Femur (tissue), 1 donor: ENCODE results near the gene SOX13.
"Not testable (repeated sequence)": the region's sequence is repeated elsewhere in the genome, so short reads cannot be mapped to it uniquely, and the experiment has no call there.

Experiments used
- DNase-seq: peaks from one replicate; pipeline ENCODE4 v3.0.0-alpha.2; 2017

Gene SOX13

DNA sequence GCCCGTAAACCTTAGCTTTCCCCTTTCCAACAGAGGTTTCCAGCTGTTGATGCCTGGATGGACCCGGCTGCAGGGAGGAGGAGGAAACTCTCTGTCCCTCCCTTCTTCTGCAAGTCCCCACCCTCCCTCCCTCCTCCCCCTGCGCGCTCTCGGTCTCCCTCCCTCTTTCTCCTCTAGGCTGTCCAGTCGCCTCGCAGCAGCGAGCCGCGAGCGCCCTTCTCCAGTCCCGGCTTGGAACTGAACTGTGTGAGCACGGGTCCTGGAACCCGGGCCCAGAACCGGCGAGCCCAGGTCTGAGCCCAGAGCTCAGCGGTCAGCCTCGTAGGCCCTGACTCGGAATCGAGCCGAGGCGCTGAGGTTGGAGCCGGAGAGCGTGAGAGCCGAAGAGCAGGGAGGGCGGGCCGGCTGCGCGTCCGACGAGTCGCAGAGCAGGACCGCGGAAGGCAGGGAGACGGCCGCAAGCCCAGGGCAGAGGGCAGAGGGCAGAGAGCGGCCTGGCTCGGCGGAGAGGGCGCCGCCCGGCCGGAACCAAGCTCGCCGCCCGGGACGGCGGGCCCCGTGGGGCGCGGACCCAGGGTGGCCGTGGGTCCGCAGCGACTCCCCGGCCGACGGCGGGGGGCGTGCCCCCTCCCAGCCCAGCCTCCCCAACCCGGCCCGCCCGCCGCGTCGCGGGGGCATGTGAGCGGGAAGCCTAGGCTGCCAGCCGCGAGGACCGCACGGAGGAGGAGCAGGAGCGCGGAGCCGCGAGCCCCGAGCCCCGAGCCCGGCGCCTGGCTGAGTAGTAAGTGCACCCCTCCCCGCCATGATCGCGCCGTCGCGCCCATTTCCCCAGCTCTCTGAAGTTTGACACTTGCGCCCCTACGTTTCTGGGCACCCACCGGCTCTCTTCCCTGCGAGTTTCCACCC is at the start of gene SOX13:
SOX13 (plus strand) TSS at position 185 of the 906 bp plus-strand sequence. CDS start 39,801 bp downstream, outside the sequence.
- DNase-seq: peak; percentile 92

DNA sequence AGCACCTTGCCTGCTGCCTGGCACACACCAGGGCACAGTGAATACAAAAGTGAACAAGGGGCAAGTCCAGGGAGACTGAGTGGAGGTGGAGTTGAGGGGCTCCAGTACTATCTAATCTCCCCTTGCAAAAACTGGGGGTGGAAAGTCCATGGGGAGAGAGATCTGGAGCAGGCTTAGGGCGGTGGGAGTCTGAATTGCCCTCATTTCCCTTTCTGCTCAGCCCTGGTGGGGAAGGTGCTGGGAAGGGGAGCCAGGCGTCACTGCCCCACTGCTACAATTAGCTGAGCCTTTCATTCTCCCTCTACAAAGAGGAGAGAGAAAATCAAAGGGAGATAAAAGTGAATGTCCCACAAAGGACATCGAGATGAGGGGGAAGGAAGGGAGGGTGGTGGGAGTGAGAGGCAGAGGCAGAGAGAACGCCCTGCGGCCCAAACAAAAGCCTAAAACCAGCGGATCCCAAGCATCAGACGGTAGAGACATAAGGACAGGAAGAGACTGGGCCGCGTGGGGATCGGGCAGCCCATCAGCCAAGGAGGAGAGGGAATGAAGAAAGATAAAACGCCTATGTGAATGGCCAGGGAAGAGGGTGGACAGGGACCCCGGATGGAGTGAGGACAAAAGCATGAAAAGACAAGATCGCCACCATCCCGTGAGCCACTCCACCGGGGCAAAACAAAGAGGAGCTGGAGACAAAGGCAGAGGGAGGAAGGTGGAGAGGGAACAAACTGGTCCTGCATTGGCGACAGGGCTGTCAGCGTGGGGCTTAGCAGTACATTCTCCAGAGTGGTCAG is 46.8 kb upstream of the SOX13 start:
- no peak for DNase-seq

DNA sequence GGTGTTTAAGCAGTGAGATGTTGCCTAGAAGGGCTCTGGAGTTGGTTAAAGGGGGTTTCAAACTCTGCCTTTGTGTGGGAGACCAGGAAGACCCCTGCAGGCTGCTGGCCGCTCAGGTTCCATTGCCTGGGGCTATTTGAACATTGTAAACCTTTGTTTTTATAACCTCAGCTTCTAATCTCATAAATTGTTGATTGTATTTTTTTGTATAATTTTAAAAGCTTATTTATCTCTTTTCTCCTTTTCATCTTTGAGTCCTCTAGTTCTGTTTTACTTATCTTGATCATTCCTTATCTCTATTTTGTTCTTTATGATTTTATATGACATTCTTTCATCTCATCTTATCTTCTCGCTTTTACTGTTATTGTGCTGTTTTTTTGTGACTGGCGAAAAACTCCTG is 45.5 kb upstream of the SOX13 start:
- DNase-seq: no peak

DNA sequence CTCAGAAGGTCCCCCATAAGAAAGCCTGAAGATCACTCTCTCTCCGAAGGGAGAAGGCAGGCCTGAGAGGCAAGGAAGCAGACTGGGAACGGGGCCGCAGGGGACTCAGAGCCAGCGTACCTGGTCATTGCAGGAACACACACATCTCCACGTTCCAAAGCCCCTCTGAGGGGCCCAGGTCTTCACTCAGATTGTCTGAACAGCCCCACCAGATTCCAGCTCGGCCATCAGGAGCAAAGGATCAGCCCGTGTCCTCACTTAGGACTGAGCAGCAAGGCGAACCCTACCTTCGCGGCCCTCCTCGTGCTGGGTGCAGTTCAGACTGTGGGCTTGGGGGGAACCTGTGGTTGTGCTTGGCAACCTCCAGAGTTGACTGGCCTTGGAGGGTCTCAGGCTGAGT is 43.9 kb upstream of the SOX13 start:
- DNase-seq: no peak

DNA sequence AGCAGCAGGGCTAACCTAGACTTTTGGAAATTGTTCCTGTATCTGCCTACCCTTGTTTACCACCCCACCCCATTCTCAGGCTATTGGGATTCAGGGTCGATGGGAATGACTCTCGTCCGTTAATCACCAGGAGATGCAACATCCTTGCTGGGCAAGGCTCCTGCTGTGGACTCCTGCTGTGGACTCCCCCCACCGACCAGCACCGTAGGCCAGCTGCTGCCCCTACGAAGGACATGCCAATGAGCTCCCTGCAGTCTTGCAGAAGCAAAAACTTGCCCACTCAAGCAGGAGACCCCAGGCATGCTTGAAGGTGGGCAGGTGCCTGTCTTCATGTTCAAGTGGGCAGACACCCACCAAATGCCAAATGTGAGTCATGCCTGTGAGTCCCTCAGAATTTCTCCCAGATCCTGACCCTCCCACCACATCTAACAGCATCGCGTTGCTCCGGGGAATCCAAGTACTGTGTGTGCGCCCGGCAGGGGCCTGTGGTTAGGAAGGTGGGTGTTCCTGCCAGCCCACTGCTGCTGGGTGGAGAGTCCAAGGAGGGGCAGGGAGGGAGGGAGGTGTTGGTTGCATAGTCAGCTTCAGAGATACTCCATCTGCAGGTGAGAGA is 41.7 kb upstream of the SOX13 start:
- no peak for DNase-seq

DNA sequence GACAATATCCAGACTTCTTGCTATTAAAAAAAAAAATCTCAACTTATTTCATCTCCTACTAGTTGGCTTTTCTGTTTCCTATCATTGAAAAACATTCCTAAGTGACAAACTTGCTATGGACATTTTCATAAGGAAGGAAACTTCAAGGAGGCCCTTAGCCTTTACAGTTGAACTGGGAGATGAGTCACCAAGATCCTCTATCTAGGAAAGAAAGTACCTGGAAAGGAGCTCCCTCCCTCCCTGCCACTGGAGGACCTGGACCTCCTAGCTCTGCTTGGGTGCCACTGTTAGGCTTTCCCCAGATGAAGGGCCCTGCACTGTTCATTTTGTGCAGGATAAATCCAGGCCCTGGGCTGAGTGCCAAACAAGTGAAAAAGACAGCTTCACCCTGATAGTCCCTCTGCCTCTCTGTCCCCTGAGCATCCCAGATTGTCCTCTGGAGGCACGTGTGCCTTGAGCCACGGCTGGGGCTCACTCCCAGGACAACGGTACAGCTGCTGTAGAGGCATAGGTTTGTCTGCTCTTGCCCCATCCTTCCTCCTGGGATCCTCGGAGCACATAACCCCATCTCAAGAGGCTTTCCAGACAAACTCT is 40.2 kb upstream of the SOX13 start:
- no peak for DNase-seq

DNA sequence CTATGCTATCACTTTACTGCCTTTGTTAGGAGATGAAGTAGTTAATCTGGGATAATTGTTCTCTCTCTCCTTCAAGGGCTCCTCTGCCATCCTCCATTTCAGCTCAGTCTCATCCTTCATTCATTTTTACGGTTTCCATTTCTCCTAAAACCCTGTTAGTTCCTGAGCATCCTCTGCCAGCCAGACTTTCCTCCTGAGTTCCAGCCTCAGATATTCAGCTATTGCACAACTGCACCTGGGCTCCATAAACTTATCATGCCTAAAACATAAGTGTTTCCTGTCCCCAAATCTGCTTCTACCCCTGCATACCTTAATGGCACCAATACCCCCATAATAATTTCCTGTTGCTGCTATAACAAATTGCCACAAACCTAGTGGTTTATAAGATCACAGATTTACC is 39.6 kb upstream of the SOX13 start:
- DNase-seq: no peak

DNA sequence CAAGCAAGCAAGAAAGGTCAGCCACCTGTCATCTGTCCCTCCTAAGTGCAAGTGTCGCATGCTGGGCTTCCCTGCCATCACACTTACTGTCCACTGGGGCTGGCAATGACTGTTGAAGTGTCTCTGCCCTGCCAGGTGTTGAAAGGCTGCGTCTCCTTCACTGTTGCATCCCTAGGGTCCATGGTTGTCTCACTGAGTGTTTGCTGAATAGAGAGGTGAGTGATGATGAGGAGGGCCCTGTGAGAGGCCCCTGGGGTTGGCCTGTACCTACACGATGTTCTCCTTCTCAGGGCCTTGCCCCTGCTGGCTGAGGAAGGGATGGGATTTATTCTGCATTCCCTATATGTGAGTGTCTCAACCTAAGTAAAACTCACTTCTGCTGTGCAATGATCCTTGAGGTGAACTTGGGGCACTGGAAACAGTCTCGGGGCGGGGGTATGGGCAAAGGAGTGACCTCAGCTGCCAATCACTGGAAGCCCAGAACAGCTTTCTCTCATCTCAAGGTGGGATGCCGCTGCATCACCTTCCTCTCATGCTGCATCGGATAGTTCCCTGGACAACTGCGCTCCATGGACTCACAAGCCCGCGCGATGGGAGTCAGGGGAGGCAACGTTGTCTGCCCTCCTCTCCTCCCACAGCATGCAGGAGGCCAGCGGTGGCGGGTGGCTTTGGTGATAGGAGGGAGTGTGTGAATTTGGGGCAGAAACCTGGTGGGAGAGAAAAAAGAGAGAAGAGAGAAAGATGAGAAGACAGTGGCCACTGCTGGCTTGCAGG is 35.8 kb upstream of the SOX13 start:
- DNase-seq: no peak

DNA sequence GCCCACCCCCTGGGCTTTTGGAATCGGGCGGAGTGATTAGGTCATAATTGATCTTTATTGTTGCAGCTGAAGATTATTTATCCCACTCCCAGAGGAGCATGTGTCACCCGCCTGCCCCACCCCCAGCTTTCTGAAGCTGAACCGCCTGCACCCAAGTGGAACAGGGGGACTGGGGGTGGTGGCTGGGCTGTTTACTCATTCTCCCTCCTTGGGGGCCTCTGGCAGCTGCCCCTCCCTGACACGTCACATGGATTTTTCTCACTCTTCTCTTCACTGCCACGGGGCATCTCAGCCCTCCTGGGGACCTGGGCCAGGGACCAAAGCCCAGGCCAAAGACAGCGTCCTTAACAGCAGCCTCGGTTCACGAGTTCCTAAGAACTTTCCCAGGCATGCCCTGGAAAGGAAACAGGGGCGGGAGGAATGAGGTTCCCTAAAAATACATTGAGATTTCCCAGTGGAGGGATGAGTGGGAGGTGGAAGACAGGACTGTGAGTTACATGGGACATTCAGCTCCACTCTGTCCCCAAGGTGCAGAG is 31.6 kb upstream of the SOX13 start:
- DNase-seq: no peak

DNA sequence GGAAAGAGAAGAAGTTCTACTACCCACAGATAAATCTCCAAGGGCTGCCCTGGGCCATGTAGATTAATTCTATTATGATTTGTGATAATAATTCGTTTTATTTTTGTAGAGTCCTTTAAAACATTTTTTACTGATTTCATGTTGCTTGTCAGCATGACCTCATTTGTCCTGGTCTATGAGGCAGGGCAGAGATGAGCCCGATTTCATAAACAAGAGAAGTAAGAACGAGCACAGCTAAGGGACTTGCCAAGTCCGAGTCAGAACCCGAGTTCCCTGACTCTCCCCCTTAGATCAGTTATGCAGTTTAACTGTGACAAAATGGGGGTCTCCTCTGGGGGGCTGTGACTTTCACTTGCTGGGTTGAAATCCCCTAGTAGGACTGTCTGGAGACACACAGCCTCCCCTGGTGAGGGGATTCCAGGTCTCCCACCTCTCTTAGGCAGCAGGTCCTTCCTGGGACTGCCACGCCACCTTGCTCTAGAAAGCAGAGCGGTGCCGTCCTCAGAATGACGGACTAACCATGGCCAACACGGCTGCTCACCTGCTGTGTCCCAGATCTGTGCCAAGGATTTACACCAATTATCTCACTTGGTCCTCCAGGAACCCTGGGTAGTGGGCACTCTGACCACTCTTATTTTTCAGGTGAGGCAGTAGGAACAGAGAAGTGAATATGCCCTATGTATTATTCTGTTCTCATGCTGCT is 31.0 kb upstream of the SOX13 start:
- no peak for DNase-seq

DNA sequence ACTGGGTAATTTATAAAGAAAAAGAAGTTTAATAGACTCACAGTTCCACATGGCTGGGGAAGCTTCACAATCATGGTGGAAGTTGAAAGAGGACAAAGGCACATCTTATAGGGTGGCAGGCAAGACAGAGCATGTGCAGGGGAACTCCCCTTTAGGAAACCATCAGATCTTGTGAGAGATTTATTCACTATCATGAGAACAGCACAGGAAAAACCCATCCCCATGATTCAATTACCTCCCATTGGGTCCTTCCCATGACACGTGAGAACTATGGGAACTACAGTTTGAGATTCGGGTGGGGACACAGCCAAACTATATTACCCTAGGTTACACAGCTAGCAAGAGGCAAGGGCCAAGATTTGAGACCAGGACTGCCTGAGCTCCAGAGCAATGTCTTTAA is 30.4 kb upstream of the SOX13 start:
- no peak for DNase-seq

DNA sequence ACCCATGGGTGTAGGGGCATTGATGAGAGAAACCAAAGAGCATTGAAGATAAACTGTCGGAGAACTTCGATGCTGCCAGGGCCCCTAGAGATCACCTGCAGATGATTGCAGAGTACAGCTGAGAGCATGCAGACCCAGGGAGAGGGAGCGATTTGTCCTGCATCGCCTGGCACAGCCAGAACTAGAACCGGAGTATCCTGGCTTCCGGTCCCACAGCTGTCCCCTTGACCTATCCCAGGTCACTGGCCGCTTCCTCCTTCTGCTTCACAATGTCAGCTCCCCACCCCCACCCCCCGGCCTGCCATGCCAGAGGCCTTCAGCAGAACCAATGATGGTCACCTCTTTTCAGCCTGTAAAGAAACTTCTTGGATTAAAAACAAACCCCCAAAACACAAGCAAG is 29.2 kb upstream of the SOX13 start:
- DNase-seq: no peak

DNA sequence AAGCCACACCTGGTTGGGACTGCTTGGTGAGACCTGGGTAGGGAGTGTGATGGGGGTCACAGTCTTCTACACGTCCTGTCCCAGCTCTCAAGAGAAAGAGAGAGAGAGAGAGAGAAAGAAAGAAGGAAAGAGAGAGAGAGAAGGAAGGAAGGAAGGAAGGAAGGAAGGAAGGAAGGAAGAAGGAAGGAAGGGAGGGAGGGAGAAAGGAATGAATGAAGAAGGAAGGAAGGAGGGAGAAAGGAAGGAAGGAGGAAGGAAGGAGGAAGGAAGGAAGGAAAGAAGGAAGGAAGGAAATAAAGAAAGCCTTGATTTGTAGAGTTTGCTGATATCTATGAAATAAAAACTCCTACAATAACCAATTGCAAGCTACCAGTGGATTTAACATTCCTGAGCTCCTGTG is 28.5 kb upstream of the SOX13 start:
- no peak for DNase-seq

DNA sequence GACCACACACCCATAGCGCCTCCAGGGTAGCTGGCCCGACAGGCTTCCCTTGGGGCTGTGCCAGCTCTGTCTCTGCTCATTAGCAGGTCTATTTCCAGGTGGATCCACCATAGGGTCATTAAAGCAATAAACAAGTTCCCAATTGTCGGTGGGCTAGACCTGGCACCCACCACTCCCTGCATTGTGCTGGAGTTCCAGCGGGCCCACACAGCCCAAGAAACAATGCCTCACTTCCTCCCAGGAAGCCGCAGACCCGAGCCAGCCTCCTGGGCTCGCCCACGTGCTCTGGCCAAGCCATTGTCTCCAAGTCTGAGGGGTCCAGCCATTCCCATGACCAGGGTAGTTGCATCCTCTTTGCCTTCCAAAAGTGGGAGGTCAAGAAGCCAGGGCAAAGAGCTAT is 27.5 kb upstream of the SOX13 start:
- no peak for DNase-seq

DNA sequence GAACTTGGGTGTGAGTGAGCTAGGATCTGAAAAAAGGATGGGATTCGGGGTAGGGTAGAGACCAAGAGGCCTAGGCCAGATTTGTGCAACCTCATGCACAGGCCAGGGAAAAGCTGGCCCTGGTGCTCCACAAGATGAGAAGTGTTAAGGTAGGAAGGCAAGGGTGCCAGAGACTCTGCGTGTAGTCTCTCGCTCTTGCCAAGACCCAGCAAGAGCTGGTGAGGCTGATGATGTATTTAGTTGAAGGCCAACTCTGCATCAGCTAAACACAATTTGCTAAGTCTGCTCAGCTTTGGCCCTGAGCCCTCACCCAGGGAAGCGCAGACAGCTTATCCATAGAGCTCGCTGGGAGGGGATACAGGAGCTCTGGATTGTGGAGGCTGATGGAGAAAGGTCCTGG is 26.6 kb upstream of the SOX13 start:
- no peak for DNase-seq

DNA sequence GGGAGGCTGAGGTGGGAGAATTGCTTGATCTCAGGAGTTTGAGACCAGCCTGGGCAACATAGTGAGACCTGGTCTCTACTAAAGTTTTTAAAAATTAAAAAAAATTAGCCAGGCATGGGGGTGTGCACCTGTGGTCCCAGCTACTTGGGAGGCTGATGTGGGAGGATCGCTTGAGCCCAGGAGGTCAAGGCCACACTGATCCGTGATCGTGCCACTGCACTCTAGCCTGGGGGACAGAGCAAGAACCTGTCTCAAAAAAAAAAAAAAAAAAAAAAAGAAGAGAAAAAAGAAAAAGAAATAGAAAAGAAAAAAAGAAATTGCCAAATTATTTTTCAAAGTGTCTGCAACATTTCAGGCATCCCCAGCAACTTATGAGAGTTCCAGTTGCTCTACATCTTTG is 24.1 kb upstream of the SOX13 start:
- DNase-seq: not testable (repeated sequence)

DNA sequence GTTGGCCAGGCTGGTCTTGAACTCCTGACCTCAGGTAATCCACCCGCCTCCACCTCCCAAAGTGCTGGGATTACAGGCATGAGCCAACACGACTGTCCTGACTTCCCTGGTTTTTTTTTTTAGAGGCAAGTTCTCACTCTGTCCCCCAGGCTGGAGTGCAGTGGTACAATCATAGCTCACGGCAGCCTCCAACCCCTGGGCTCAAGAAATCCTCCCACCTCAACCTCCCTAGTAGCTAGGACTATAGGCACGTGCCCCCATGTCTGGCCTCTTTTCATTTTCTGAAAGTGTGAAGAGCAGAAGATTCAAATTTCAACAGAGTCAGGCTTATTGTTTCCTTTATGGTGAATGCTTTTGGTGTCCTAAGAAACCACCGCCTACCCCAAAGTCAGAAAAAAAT is 21.7 kb upstream of the SOX13 start:
- DNase-seq: no peak

DNA sequence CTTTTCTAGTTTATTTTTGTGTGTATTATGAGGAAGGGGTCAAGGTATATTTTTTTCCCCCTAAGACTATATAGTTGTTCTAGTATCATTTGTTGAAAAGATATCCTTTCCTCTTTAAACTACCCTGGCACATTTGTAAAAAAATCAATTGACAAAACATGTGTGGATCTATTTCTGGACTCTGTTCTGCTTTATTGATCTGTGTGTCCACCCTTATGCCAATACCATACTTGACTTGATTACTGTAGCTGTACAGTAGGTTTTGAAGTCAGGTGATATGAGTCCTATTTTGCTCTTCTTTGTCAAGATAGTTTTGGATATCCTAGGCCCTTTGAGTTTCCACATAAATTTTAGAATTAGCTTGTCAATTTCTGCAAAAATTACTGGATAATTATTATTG is 21.2 kb upstream of the SOX13 start:
- no peak for DNase-seq

DNA sequence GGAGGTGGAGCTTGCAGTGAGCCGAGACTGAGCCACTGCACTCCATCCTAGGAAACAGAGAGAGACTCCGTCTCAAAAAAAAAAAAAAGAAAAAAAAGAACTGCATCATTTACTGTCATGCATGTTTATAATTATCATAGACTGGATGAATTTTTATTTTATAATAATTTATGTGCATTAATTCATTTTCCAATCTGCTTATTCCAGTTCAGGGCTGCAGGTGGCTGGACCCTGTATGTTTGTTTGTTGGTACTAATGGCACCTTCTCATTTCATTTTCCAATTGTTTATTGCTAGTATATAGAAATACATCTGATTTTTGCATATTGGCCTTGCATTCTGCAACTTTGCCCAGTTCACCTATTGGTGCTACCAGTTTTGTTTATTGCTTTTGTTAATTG is 19.0 kb upstream of the SOX13 start:
- no peak for DNase-seq

DNA sequence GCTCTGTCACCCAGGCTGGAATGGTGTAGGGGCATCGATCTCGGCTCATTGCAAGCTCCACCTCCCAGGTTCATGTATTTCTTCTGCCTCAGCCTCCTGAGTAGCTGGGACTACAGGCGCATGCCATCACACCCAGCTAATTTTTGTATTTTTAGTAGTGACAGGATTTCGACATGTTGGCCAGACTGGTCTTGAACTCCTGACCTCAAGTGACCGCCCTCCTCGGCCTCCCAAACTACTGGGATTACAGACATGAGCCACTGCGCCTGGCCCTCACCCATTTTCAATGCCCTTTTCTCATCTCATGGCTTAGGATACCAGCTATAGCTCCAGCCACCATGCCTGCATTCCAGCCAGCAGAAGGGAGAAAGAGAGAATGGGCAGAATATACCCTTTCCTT is 12.9 kb upstream of the SOX13 start:
- DNase-seq: no peak

DNA sequence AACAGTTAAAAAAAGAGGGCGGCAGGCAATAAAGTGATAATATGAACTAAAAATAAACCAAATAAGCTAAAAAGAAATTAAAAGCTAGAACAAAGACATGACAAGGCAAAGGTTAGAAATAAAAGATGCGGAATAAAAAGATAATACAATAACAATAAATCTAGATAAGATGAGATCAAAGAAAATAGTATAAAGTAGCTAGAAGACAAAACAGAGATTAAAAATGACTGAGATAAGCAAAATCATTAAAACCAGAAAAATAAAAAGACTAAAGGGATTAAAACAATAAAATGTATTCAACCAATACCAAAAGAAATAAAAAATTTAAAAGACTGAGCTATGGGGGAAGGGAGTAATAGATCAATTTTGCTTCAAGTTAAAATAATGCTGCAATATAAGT is 10.8 kb upstream of the SOX13 start:
- no peak for DNase-seq
